Uterus (tissue), 2 donors: ENCODE measurements around the gene ARID2.

Source experiments
- CTCF ChIP-seq, 4 experiments: fragments of 200-600 bp in 2 of 4; fragments of 450-650 bp in 2 of 4; sonication (generic) in 2 of 4; IDR thresholded peaks; one replicate each; pipeline ENCODE4 v1.5.1; 2016 to 2019; ENCODE audit warnings: antibody characterized with exemption in 4 of 4, mild to moderate bottlenecking in 2 of 4, moderate library complexity in 1 of 4
- POLR2A ChIP-seq, 2 donors: fragments of 450-650 bp; IDR thresholded peaks; one replicate each; pipeline ENCODE4 v1.6.1; 2016; ENCODE audit warnings: antibody characterized with exemption in 2 of 2, mild to moderate bottlenecking in 1 of 2, moderate library complexity in 1 of 2

- TF ChIP-seq CTCF (IDR thresholded peaks at IDR 0.05) (no peak), POLR2A (IDR thresholded peaks at IDR 0.05) (no peak)
These were observed 28.2 kb upstream of the ARID2 start for GRCh38 chr12:45701296-45701695.
